Adipose tissue (tissue), 3 donors: Measurements from ENCODE around the gene EGLN3. TPM values are rescaled to one million over a fixed set of nuclear protein-coding genes. Genes with fewer than 3 reads are reported as not detected.
"Not testable (repeated sequence)": the region's sequence is repeated elsewhere in the genome, so short reads cannot be mapped to it uniquely, and the experiment has no call there.

Source experiments
- H3K27ac ChIP-seq: one replicate; pipeline ENCODE4 v1.5.1; 2013; ENCODE audit warnings: low read depth, low read length
- WGBS, 3 donors: extraction: QIAGEN DNeasy Blood & Tissue Kit; methylation state at CpG; one replicate each; pipeline ENCODE4 v1.1.7; 2013; 5-methylcytosine and 5-hydroxymethylcytosine counted together
- polyA plus RNA-seq, 3 donors: library from polyadenylated mRNA; stranded (reverse); fragments of 200-250 nt; gene quantifications; one replicate each; pipeline ENCODE4 v1.2.3, GENCODE V29; 2013
- donor health status: healthy with polysubstance abuse.
- donor health status: Bipolar disorder and iron deficiency.
- donor health status: healthy.

EGLN3 gene
- 1 to 10 TPM; 2.9 to 8.4 (median 3.9) TPM for polyA plus RNA-seq

- 0 to 1% (median 1%) methylated on average over 80 to 91 of the region's 91 CpGs for WGBS, 3 donors
- H3K27ac ChIP-seq = no peak within 1 kb of the TSS
Measured at GRCh38 chr14:33950320-33951182, at the start of gene EGLN3. EGLN3 (minus strand) TSS chr14:33951074; CDS start chr14:33950752, 322 bp downstream.

GRCh38 chr14:34000396-34000795 lies 49.5 kb upstream of the EGLN3 start:
- no peak overlapping the region for H3K27ac ChIP-seq
- WGBS, 3 donors = 85 to 91% (median 89%) methylated on average over 4 of the region's 4 CpGs

- no peak overlapping the region for H3K27ac ChIP-seq
- 76 to 94% (median 86%) methylated on average over 3 of the region's 3 CpGs for WGBS, 3 donors
Measured at GRCh38 chr14:33999771-34000291, 49.0 kb upstream of the EGLN3 start.

- no peak overlapping the region for H3K27ac ChIP-seq
- WGBS, 3 donors = 70 to 72% (median 71%) methylated on average over 2 of the region's 2 CpGs
Measured at GRCh38 chr14:33997611-33998010, 46.7 kb upstream of the EGLN3 start.

GRCh38 chr14:33996462-33996861 lies 45.6 kb upstream of the EGLN3 start:
- WGBS, 3 donors = 97 to 98% (median 97%) methylated on average over 8 of the region's 8 CpGs
- H3K27ac ChIP-seq = no peak overlapping the region

- H3K27ac ChIP-seq = no peak overlapping the region
- 81 to 90% (median 81%) methylated on average over 1 of the region's 1 CpG for WGBS, 3 donors
Measured at GRCh38 chr14:33993246-33993645, 42.4 kb upstream of the EGLN3 start.

GRCh38 chr14:33992274-33993007 lies 41.6 kb upstream of the EGLN3 start:
- no peak overlapping the region for H3K27ac ChIP-seq
- WGBS, 3 donors = 77 to 85% (median 83%) methylated on average over 3 of the region's 3 CpGs

GRCh38 chr14:33990790-33991189 lies 39.9 kb upstream of the EGLN3 start:
- H3K27ac ChIP-seq = no peak overlapping the region
- WGBS, 3 donors = 89 to 98% (median 95%) methylated on average over 1 of the region's 1 CpG

- 65 to 97% (median 83%) methylated on average over 4 of the region's 4 CpGs for WGBS, 3 donors
- no peak overlapping the region for H3K27ac ChIP-seq
Measured at GRCh38 chr14:33987565-33988080, 36.7 kb upstream of the EGLN3 start.

- WGBS, 3 donors = 72 to 91% (median 73%) methylated on average over 5 of the region's 5 CpGs
- no peak overlapping the region for H3K27ac ChIP-seq
Measured at GRCh38 chr14:33986804-33987203, 35.9 kb upstream of the EGLN3 start.

GRCh38 chr14:33985242-33985641 lies 34.4 kb upstream of the EGLN3 start:
- 85 to 97% (median 96%) methylated on average over 2 of the region's 2 CpGs for WGBS, 3 donors
- H3K27ac ChIP-seq = no peak overlapping the region

GRCh38 chr14:33979613-33980276 lies 28.9 kb upstream of the EGLN3 start:
- WGBS, 3 donors = 58 to 77% (median 65%) methylated on average over 7 of the region's 7 CpGs
- H3K27ac ChIP-seq = no peak overlapping the region

GRCh38 chr14:33978892-33979612 lies 28.2 kb upstream of the EGLN3 start:
- 86 to 92% (median 92%) methylated on average over 8 of the region's 8 CpGs for WGBS, 3 donors
- no peak overlapping the region for H3K27ac ChIP-seq

GRCh38 chr14:33972583-33973081 lies 21.8 kb upstream of the EGLN3 start:
- 75 to 81% (median 76%) methylated on average over 6 of the region's 6 CpGs for WGBS, 3 donors
- no peak overlapping the region for H3K27ac ChIP-seq

- H3K27ac ChIP-seq = not testable (repeated sequence)
Measured at GRCh38 chr14:33969846-33970245, 19.0 kb upstream of the EGLN3 start.

GRCh38 chr14:33968722-33969121 lies 17.8 kb upstream of the EGLN3 start:
- H3K27ac ChIP-seq = no peak overlapping the region
- 10 to 53% (median 26%) methylated on average over 1 of the region's 1 CpG for WGBS, 3 donors

More at GRCh38 chr14:33969846-33970245, 19.0 kb upstream of the EGLN3 start:
- 97 to 98% (median 97%) methylated on average over 1 of the region's 1 CpG for WGBS, 3 donors

GRCh38 chr14:33967138-33967537 lies 16.3 kb upstream of the EGLN3 start:
- 77 to 88% (median 82%) methylated on average over 3 to 4 of the region's 4 CpGs for WGBS, 3 donors
- H3K27ac ChIP-seq = no peak overlapping the region

- H3K27ac ChIP-seq = no peak overlapping the region
- WGBS, 3 donors = 67 to 81% (median 78%) methylated on average over 6 of the region's 6 CpGs
Measured at GRCh38 chr14:33966276-33966675, 15.4 kb upstream of the EGLN3 start.
